Stimulated activated naive B cell treated with anti-CD40 and anti-IgM and Interleukin-4, amounts not matched to agents 10 μg/mL and 1 μg/mL and 100 μg/mL, for 72 hours (primary cell): ENCODE data around the gene RTKN.

Source experiments
- ATAC-seq, 2 donors: fragments of 150-1000 bp; cut with Tn5 transposase; replicated peaks; 2 replicates each; pipeline ENCODE4 v1.10.0; 2021; ENCODE audit warnings: moderate library complexity in 1 of 2
- DNase-seq: peaks from one replicate; pipeline ENCODE4 v3.0.0; 2021
- H3K27ac Mint-ChIP-seq: one replicate; pipeline ENCODE4 v1.8.0; 2022; ENCODE audit warnings: mild to moderate bottlenecking, mixed read lengths
- H3K27me3 Mint-ChIP-seq, 2 donors: one replicate each; pipeline ENCODE4 v1.8.0; 2022; ENCODE audit warnings: mixed read lengths in 2 of 2
- H3K36me3 Mint-ChIP-seq, 2 donors: one replicate each; pipeline ENCODE4 v1.8.0; 2022; ENCODE audit warnings: mixed read lengths in 2 of 2, mild to moderate bottlenecking in 1 of 2
- H3K4me1 Mint-ChIP-seq, 2 donors: one replicate each; pipeline ENCODE4 v1.8.0; 2022; ENCODE audit warnings: mixed read lengths in 2 of 2, mild to moderate bottlenecking in 1 of 2
- H3K4me3 Mint-ChIP-seq, 2 donors: one replicate each; pipeline ENCODE4 v1.8.0; 2022; ENCODE audit warnings: mild to moderate bottlenecking in 2 of 2, mixed read lengths in 2 of 2, moderate library complexity in 1 of 2
- H3K9me3 Mint-ChIP-seq, 2 donors: one replicate each; pipeline ENCODE4 v1.8.0; 2022; ENCODE audit warnings: mixed read lengths in 2 of 2, mild to moderate bottlenecking in 1 of 2

Gene RTKN

DNA sequence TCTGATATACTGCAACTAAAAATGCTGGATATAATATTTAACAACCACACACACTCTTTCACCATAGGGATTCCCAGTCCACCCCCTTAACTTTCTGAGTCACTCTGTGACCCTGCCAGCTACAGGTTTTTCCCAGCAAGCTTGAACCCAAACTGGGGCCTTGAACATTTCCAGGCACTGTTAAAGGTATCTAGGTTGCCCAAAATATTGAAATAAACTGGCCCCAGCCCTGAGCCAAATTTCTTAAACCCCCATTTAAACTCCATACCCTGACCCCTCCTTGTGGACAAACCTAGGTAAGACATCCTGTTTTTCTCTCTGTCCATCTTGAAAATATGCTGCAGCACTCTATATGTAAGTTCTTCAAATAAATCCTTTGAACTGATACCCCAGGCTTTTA, 42.0 kb downstream of the RTKN start:
- ATAC-seq (peak; percentile 63 to 75), DNase-seq (no peak)
- H3K4me3 Mint-ChIP-seq: no peak overlapping the region
- H3K9me3 Mint-ChIP-seq: no peaks in the 10 kb centered on the region
- peaks cover 4 to 5% of the 10 kb centered on the region in 2 donors for H3K27me3 Mint-ChIP-seq
- H3K4me1 Mint-ChIP-seq: peaks cover 0 to 7% of the 10 kb centered on the region in 2 donors
- no peaks in the 10 kb centered on the region for H3K36me3 Mint-ChIP-seq
- H3K27ac Mint-ChIP-seq: no peak overlapping the region

DNA sequence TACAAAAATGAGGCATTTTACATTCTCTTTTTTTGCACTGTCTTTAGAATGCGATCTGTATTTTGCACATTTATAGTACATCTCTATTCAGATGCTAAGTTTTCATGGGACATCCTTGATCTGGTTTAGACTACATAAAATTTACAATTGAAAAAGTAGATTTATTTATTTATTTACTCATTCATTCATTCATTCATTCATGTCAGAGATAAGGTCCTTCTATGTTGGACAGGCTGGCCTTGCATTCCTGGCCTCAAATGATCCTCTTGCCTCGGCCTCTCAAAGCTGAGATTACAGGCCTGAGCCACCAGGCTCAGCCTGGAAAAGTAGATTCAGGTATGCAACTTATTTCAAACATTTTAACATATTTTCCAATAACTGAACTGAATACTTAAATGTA, 45.6 kb downstream of the RTKN start:
- peaks cover 0 to 2% of the 10 kb centered on the region in 2 donors for H3K36me3 Mint-ChIP-seq
- no peak overlapping the region for H3K27ac Mint-ChIP-seq
- no peak overlapping the region for H3K4me3 Mint-ChIP-seq
- no peaks in the 10 kb centered on the region for H3K9me3 Mint-ChIP-seq
- DNase-seq (no peak), ATAC-seq (no peak)
- peaks cover 0 to 7% of the 10 kb centered on the region in 2 donors for H3K4me1 Mint-ChIP-seq
- peaks cover 4 to 5% of the 10 kb centered on the region in 2 donors for H3K27me3 Mint-ChIP-seq

- peaks cover 0 to 2% of the 10 kb centered on the region in 2 donors for H3K36me3 Mint-ChIP-seq
- H3K9me3 Mint-ChIP-seq: no peaks in the 10 kb centered on the region
- DNase-seq: no peak
- H3K27ac Mint-ChIP-seq: no peak overlapping the region
- peaks cover 4 to 5% of the 10 kb centered on the region in 2 donors for H3K27me3 Mint-ChIP-seq
- no peak for ATAC-seq
- no peak overlapping the region for H3K4me3 Mint-ChIP-seq
- H3K4me1 Mint-ChIP-seq: peaks cover 0 to 2% of the 10 kb centered on the region in 2 donors
These were observed 48.2 kb downstream of the RTKN start for GRCh38 chr2:74393525-74393924.

- Mint-ChIP-seq H3K27me3 (peaks cover 4 to 5% of the 10 kb centered on the region in 2 donors), H3K4me1 (peaks cover 0 to 2% of the 10 kb centered on the region in 2 donors), H3K4me3 (peak overlapping the region; percentile 96 to 97), H3K27ac (peak overlapping the region; percentile 100), H3K9me3 (no peaks in the 10 kb centered on the region), H3K36me3 (peaks cover 0 to 2% of the 10 kb centered on the region in 2 donors)
- DNase-seq: no peak
- peak in 1 of 2 donors; percentile 19 for ATAC-seq
These were observed 49.3 kb downstream of the RTKN start for GRCh38 chr2:74392449-74392743.

GRCh38 chr2:74391580-74392448, 49.9 kb downstream of the RTKN start:
- Mint-ChIP-seq H3K4me3 (peak overlapping the region; percentile 96 to 97), H3K27me3 (peaks cover 4 to 5% of the 10 kb centered on the region in 2 donors), H3K9me3 (no peaks in the 10 kb centered on the region), H3K4me1 (peaks cover 0 to 2% of the 10 kb centered on the region in 2 donors), H3K36me3 (peaks cover 0 to 2% of the 10 kb centered on the region in 2 donors), H3K27ac (peak overlapping the region; percentile 100)
- ATAC-seq: peak; percentile 88 to 89
- peak; percentile 87 for DNase-seq

DNA sequence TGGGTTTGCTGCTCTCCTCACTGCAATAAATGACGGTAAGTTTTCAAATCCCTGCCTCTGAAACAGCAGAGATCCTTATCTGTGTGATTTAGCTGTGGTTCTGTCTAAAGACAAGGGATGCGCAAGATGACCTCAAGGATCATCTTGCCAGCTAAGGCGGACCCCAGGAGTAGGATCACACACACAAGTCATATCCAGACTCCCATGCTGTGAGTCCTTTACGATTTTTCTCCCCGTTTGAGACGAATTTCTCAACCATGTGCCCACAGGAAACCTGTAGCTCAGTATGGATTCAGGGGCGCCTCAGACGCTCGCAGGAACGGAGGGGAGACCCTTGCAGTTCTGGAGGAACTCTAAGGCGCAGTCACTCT, 50.5 kb downstream of the RTKN start:
- Mint-ChIP-seq H3K4me1 (peaks cover 0 to 2% of the 10 kb centered on the region in 2 donors), H3K4me3 (peak overlapping the region; percentile 96 to 97), H3K36me3 (peaks cover 0 to 2% of the 10 kb centered on the region in 2 donors), H3K9me3 (no peaks in the 10 kb centered on the region), H3K27ac (peak overlapping the region; percentile 86), H3K27me3 (peaks cover 4 to 5% of the 10 kb centered on the region in 2 donors)
- peak in 1 of 2 donors; percentile 32 for ATAC-seq
- DNase-seq: no peak

DNA sequence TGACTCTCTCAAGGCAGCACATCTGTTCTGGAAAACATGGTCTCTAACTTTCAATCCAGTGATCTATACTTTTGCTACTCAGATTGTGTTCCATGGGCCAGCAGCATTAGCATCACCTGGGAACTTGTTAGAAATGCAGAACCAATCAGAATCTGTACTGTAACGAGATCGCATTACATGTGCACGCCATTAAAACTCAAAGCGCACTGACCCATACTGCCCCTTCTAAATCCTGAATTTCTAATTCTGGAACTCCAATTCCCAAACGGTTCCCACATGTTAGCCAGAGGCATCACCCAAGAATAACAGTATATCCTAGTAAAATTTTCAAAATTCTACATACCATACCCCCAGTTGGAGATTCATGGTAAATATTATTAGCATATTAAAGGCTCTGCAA, 51.1 kb downstream of the RTKN start:
- Mint-ChIP-seq H3K36me3 (peaks cover 0 to 2% of the 10 kb centered on the region in 2 donors), H3K9me3 (no peaks in the 10 kb centered on the region), H3K4me3 (peak overlapping the region in 1 of 2 donors; percentile 10), H3K27me3 (peaks cover 4 to 5% of the 10 kb centered on the region in 2 donors), H3K27ac (no peak overlapping the region), H3K4me1 (peaks cover 0 to 2% of the 10 kb centered on the region in 2 donors)
- DNase-seq: no peak
- no peak for ATAC-seq

GRCh38 chr2:74387346-74387745, 54.4 kb downstream of the RTKN start:
- Mint-ChIP-seq H3K27me3 (no peaks in the 10 kb centered on the region), H3K4me3 (no peak overlapping the region), H3K9me3 (no peaks in the 10 kb centered on the region), H3K36me3 (peaks cover 4 to 7% of the 10 kb centered on the region in 2 donors), H3K27ac (no peak overlapping the region), H3K4me1 (peaks cover 0 to 3% of the 10 kb centered on the region in 2 donors)
- DNase-seq: no peak
- no peak for ATAC-seq

GRCh38 chr2:74385396-74385795, 56.3 kb downstream of the RTKN start:
- peaks cover 6 to 11% of the 10 kb centered on the region in 2 donors for H3K36me3 Mint-ChIP-seq
- ATAC-seq (no peak), DNase-seq (no peak)
- no peaks in the 10 kb centered on the region for H3K27me3 Mint-ChIP-seq
- no peak overlapping the region for H3K4me3 Mint-ChIP-seq
- peaks cover 9 to 16% of the 10 kb centered on the region in 2 donors for H3K4me1 Mint-ChIP-seq
- H3K9me3 Mint-ChIP-seq: no peaks in the 10 kb centered on the region
- no peak overlapping the region for H3K27ac Mint-ChIP-seq

- Mint-ChIP-seq H3K27me3 (no peaks in the 10 kb centered on the region), H3K4me1 (peaks cover 14 to 26% of the 10 kb centered on the region in 2 donors), H3K9me3 (no peaks in the 10 kb centered on the region), H3K4me3 (no peak overlapping the region), H3K36me3 (peaks cover 7 to 11% of the 10 kb centered on the region in 2 donors), H3K27ac (no peak overlapping the region)
- DNase-seq (no peak), ATAC-seq (no peak)
These were observed 57.7 kb downstream of the RTKN start for GRCh38 chr2:74384051-74384450.

DNA sequence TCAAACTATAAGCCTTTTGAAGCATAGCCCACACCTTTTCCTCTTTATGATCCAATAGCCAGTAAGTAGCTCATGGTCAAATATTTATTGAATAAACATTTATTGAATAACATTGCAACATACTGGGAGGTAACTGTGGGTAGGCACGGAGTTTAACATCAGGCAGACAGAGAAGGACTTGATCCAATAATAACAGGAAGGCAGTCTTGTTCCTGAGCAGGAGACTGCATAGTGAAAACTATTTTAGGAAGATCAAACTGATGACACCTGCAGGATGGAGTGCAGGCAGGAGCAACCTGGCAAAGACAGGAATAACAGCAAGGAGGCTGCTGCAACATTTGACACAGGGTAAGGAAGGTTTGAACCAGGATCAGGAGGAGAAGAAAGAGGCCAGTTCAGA, 58.5 kb downstream of the RTKN start:
- no peak for DNase-seq
- Mint-ChIP-seq H3K36me3 (peaks cover 11 to 18% of the 10 kb centered on the region in 2 donors), H3K27ac (no peak overlapping the region), H3K27me3 (no peaks in the 10 kb centered on the region), H3K4me1 (peaks cover 19 to 33% of the 10 kb centered on the region in 2 donors), H3K4me3 (no peak overlapping the region), H3K9me3 (no peaks in the 10 kb centered on the region)
- no peak for ATAC-seq

DNA sequence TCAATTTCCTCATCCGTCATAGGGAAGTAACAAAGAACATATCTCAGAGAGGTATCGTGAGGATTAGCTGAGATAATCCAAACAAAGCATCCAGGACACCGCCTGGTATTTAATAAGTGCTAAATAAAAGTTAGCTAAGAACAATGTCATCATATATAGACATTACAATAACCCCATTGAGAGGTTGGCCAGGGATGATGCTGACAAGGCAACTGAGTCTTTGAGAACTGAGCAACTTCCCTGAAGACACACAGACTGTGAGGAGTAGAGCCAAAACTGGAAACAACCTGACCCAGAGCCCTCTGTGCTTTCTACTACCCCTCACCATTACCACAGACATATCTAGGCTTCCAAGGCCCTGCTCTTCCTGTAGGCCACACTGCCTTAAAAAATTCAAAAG, 60.0 kb downstream of the RTKN start:
- no peaks in the 10 kb centered on the region for H3K27me3 Mint-ChIP-seq
- no peaks in the 10 kb centered on the region for H3K9me3 Mint-ChIP-seq
- H3K27ac Mint-ChIP-seq: no peak overlapping the region

GRCh38 chr2:74379851-74380789, 61.6 kb downstream of the RTKN start, which contains the start of gene DCTN1:
Gene DCTN1, minus strand, starts transcription at chr2:74380311. Its CDS starts 274 bp downstream, at chr2:74380037.
- DNase-seq (no peak), ATAC-seq (peak; percentile 71 to 72)
- Mint-ChIP-seq H3K4me1 (peaks cover 25 to 41% of the 10 kb centered on the region in 2 donors), H3K27me3 (no peaks in the 10 kb centered on the region), H3K4me3 (peak within 1 kb of the TSS; percentile 18 to 46), H3K27ac (peak within 1 kb of the TSS; percentile 76), H3K9me3 (no peaks in the 10 kb centered on the region), H3K36me3 (peaks cover 22 to 44% of the 10 kb centered on the region in 2 donors)

More for the DNA sequence above, 60.0 kb downstream of the RTKN start:
- peaks cover 19 to 33% of the 10 kb centered on the region in 2 donors for H3K4me1 Mint-ChIP-seq
- DNase-seq (no peak), ATAC-seq (no peak)
- no peak overlapping the region for H3K4me3 Mint-ChIP-seq
- H3K36me3 Mint-ChIP-seq: peaks cover 15 to 31% of the 10 kb centered on the region in 2 donors

- H3K4me3 Mint-ChIP-seq: no peak overlapping the region
- no peak for DNase-seq
- H3K27me3 Mint-ChIP-seq: no peaks in the 10 kb centered on the region
- peaks cover 21 to 47% of the 10 kb centered on the region in 2 donors for H3K36me3 Mint-ChIP-seq
- H3K9me3 Mint-ChIP-seq: no peaks in the 10 kb centered on the region
- ATAC-seq: no peak
- no peak overlapping the region for H3K27ac Mint-ChIP-seq
- peaks cover 28 to 41% of the 10 kb centered on the region in 2 donors for H3K4me1 Mint-ChIP-seq
These were observed 63.7 kb downstream of the RTKN start for GRCh38 chr2:74378007-74378406.
